Activated CD8-positive, alpha-beta T cell treated with anti-CD3 and anti-CD28 coated beads for 36 hours (primary cell): Measurements from ENCODE around the gene KRT2. TPM values are rescaled to one million over a fixed set of nuclear protein-coding genes. Genes with fewer than 3 reads are reported as not detected.

Source experiments
- ATAC-seq: fragments of 200-7000 bp; cut with Tn5 transposase; one replicate; pipeline ENCODE4 v1.10.0; 2021; ENCODE audit warnings: mild to moderate bottlenecking, moderate library complexity
- CTCF ChIA-PET: fragments of 350-600 bp; sonication (Branson Sonifier 250); formaldehyde crosslinking; loops from one replicate; lab custom pipeline; 2021; ENCODE audit warnings: antibody characterized with exemption; lab: Charles Lee
- POLR2A ChIA-PET: fragments of 350-600 bp; sonication (Branson Sonifier 250); formaldehyde crosslinking; loops from one replicate; lab custom pipeline; 2021; ENCODE audit warnings: antibody characterized with exemption; lab: Charles Lee
- DNase-seq: peaks from one replicate; pipeline ENCODE4 v3.0.0-alpha.2; 2020
- H3K27ac Mint-ChIP-seq: one replicate; pipeline ENCODE4 v1.8.0; 2021; ENCODE audit warnings: mild to moderate bottlenecking, mixed read lengths
- H3K27me3 Mint-ChIP-seq: one replicate; pipeline ENCODE4 v1.8.0; 2021; ENCODE audit warnings: mixed read lengths
- H3K36me3 Mint-ChIP-seq: one replicate; pipeline ENCODE4 v1.8.0; 2021; ENCODE audit warnings: low read depth, mixed read lengths
- H3K4me1 Mint-ChIP-seq: one replicate; pipeline ENCODE4 v1.8.0; 2021; ENCODE audit warnings: low read depth, mixed read lengths
- H3K4me3 Mint-ChIP-seq: one replicate; pipeline ENCODE4 v1.8.0; 2021; ENCODE audit warnings: mild to moderate bottlenecking, moderate library complexity, mixed read lengths
- H3K9me3 Mint-ChIP-seq: one replicate; pipeline ENCODE4 v1.8.0; 2021; ENCODE audit warnings: mixed read lengths
- intact Hi-C: fragments of 100-400 bp; cut with micrococcal nuclease; formaldehyde crosslinking; loops from one replicate; pipeline ENCODE4 v1.10.0; 2022
- total RNA-seq, 2 experiments: library from RNA; stranded (reverse); gene quantifications; one replicate each; pipeline ENCODE4 v1.2.3, GENCODE V29; 2021
- TF ChIP-seq, protein P1 (sequence below): fragments of 200-600 bp; IDR thresholded peaks from one replicate; pipeline ENCODE4 v1.8.0; 2022; ENCODE audit warnings: antibody characterized with exemption, mild to moderate bottlenecking

Gene KRT2
- total RNA-seq, 2 experiments from 2014 or later = not detected

DNA sequence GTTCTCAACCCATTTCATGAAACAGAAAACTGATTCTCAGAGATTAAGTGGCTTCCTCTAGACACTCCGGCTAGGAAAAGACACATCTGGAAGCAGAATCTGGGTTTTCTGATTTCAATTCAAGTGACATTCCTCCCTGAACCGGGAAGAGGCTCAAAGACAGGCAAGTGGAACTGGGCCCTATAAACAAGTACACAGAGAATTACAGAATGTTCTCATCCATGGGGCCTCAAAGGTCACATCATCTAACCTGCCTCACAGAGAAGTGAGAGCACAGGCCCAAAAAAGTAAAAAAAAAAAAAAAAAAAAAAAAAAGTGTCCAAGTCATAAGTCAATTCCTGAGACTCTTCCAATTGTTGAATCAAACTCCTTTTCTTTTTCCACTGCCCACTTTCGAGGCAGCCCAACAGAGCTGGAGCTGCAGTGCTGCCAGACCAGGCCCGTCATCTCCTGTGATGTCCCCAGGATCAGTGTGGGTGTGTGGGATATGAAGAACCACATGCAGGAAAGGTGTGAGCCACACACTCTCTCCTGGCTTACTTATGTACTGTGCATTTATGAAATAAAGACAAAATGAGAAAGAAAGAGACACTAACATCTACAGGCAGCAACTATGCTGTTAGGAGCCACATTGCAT lies 31.0 kb upstream of the KRT2 start:
- H3K4me3 Mint-ChIP-seq = no peak overlapping the region
- no peaks in the 10 kb centered on the region for H3K27me3 Mint-ChIP-seq
- H3K9me3 Mint-ChIP-seq = no peaks in the 10 kb centered on the region
- TF ChIP-seq, protein P1, sequence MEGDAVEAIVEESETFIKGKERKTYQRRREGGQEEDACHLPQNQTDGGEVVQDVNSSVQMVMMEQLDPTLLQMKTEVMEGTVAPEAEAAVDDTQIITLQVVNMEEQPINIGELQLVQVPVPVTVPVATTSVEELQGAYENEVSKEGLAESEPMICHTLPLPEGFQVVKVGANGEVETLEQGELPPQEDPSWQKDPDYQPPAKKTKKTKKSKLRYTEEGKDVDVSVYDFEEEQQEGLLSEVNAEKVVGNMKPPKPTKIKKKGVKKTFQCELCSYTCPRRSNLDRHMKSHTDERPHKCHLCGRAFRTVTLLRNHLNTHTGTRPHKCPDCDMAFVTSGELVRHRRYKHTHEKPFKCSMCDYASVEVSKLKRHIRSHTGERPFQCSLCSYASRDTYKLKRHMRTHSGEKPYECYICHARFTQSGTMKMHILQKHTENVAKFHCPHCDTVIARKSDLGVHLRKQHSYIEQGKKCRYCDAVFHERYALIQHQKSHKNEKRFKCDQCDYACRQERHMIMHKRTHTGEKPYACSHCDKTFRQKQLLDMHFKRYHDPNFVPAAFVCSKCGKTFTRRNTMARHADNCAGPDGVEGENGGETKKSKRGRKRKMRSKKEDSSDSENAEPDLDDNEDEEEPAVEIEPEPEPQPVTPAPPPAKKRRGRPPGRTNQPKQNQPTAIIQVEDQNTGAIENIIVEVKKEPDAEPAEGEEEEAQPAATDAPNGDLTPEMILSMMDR = no peak
- DNase-seq (no peak), ATAC-seq (no peak)
- H3K4me1 Mint-ChIP-seq = peaks cover 38% of the 10 kb centered on the region
- H3K36me3 Mint-ChIP-seq = no peaks in the 10 kb centered on the region
- CTCF ChIA-PET = no interaction called here
- intact Hi-C loops = no loop called here
- POLR2A ChIA-PET = interaction anchor here (1.0 kb wide), 1 partner anchor 120 kb away, joined by 3 read pairs; no protein-coding TSS in a partner anchor
- no peak overlapping the region for H3K27ac Mint-ChIP-seq

DNA sequence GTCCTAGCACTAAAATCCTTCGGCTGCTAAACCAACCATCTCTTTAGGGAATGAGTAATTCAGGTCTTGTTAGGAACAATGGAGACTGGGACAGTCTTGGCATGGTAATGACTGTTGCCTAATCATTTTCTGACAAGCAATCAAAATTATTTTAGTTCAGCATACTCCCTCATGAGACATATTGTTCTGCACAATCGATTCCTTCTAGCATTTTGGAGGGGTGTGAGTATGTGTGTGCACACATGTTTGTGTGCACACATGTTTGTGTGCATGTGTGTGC lies 30.3 kb upstream of the KRT2 start:
- Mint-ChIP-seq H3K27ac (no peak overlapping the region), H3K27me3 (no peaks in the 10 kb centered on the region), H3K9me3 (no peaks in the 10 kb centered on the region), H3K36me3 (no peaks in the 10 kb centered on the region), H3K4me3 (no peak overlapping the region), H3K4me1 (peaks cover 33% of the 10 kb centered on the region)
- ATAC-seq (no peak), DNase-seq (no peak)
- ChIA-PET CTCF (no interaction called here), POLR2A (no interaction called here)
- TF ChIP-seq, protein P1 = no peak
- intact Hi-C loops = no loop called here

DNA sequence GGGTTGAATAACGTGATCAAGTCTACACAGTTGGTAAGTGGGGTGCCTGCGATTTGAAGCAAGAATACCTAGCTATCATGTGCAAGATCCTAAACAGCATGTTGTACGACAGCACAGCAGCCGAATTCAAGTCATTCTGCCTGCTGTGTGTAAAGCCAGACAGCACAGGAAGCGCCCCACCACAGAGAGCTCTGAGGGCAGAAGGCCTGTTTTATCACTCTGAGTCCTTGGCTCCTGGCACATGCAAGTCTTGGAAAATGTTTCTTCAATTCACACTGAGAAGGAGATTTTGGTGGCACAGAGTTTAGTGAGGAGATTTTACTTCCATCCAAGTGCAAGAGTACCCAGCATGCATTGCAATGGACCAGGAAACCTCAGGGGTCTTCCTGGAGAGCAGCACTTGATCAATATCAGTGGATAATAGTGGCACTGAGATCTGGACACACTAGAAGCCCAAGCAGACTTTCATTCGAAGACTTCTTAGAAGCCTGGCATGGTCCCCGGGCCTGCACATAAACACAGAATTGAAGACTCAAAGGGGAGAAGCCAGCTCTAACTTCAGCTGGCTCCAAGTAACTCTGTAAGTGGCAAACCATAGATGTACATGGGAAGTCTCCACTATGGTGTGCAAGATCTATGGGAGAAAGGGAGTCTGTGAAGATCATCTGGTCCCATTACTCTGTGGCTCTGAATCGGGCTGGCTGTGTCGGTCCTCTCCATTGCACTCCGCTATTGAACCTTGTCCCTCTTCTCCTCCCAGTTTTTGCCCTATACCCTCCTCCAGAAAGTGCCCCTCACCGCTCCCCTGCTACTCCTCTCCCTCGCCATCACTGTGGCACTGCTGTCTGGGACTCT lies 29.7 kb upstream of the KRT2 start:
- DNase-seq = peak; percentile 57
- peak; percentile 71 for ATAC-seq
- Mint-ChIP-seq H3K4me3 (no peak overlapping the region), H3K9me3 (no peaks in the 10 kb centered on the region), H3K27ac (no peak overlapping the region), H3K4me1 (peaks cover 33% of the 10 kb centered on the region), H3K27me3 (no peaks in the 10 kb centered on the region), H3K36me3 (no peaks in the 10 kb centered on the region)
- TF ChIP-seq, protein P1 = no peak
- CTCF ChIA-PET = interaction anchor here (1.1 to 1.6 kb wide), 2 partner anchors 8 to 203 kb away, joined by 4 to 6 read pairs; no protein-coding TSS in a partner anchor
- intact Hi-C loops = no loop called here
- POLR2A ChIA-PET = no interaction called here

DNA sequence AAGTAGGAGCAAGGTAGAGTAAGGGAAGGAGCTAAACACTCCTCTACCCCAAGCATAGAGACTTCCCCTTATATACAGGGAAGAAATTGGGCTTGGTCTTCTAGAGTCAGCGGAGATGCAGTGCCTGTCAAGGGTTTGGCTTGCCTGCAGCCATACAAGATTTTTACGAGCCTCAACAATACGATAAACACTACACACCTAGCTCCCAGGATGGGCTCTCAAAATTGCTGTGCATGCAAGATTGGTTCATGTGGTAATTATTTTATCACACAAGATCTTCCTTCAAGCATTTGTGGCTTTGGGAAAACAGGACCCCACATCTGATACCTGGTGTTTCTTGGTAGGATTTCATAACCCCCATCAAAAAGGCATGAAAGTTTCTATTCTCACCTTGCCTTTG lies 28.4 kb upstream of the KRT2 start, which contains the start of gene KRT1:
TSS of gene KRT1 (minus strand) at position 45 of the 400 bp plus-strand sequence. CDS start 59 bp downstream, outside the sequence.
- ChIA-PET POLR2A (interaction anchor here (1.3 kb wide), 1 partner anchor 11 kb away, joined by 3 read pairs; no protein-coding TSS in a partner anchor), CTCF (interaction anchor here (0.8 to 1.6 kb wide), 11 partner anchors 8 to 204 kb away, joined by 3 to 6 read pairs (median 3); no protein-coding TSS in a partner anchor)
- no peaks in the 10 kb centered on the region for H3K27me3 Mint-ChIP-seq
- peaks cover 33% of the 10 kb centered on the region for H3K4me1 Mint-ChIP-seq
- H3K4me3 Mint-ChIP-seq = no peak within 1 kb of the TSS
- H3K27ac Mint-ChIP-seq = no peak within 1 kb of the TSS
- DNase-seq (no peak), ATAC-seq (no peak)
- no peaks in the 10 kb centered on the region for H3K9me3 Mint-ChIP-seq
- intact Hi-C loops = no loop called here
- TF ChIP-seq, protein P1 = no peak
- no peaks in the 10 kb centered on the region for H3K36me3 Mint-ChIP-seq
